NCI-H1694 treated with DMSO at 0.1 percent for 48 hours (cell line): ENCODE results near the gene NFE2L3.
"Not testable (repeated sequence)": the region's sequence is repeated elsewhere in the genome, so short reads cannot be mapped to it uniquely, and the experiment has no call there.

ENCODE experiments used
- DNase-seq: peaks from one replicate; lab custom pipeline; 2025; lab: John Stamatoyannopoulos, UW

Gene NFE2L3

DNA sequence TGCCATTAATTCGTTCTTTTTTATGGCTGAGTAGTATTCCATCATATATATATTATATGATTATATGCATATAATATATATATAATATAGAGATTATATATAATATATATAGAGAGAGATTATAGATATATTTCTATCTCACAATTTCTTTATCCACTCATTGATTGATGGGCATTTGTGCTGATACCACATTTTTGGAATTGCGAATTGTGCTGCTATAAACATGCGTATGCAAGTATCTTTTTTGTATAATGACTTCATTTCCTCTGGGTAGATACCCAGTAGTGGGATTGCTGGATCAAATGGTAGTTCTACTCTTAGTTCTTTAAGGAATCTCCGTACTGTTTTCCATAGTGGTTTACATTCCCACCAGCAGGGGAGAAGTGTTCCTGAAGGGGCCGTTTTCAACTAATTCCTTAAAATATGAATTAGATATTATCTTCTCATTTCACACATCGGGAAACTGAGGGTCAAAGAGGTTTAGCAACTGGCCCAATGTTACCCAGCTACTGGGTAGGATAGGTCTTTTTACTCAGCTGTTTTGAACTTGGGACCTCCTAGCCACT lies 16.5 kb downstream of the NFE2L3 start:
- DNase-seq = no peak

DNA sequence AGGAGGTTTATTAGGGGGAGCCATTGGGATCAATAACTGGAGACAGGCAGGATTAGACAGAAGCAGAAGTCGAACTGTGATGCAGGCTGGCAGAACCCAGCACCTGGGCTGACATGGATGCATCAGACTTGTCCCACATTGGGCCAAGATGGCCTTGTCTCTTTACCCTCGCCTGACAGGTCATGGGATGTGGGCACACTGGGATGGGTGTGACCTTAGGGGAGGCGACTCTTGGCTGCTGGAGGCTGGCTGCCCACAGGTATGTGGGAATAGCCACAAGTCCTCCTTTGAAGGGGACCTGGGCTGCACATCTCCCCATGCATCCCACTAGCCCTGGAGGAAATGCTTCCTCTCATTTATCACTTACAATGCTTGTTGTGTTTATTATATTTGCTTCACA lies 17.3 kb downstream of the NFE2L3 start:
- DNase-seq = no peak

DNA sequence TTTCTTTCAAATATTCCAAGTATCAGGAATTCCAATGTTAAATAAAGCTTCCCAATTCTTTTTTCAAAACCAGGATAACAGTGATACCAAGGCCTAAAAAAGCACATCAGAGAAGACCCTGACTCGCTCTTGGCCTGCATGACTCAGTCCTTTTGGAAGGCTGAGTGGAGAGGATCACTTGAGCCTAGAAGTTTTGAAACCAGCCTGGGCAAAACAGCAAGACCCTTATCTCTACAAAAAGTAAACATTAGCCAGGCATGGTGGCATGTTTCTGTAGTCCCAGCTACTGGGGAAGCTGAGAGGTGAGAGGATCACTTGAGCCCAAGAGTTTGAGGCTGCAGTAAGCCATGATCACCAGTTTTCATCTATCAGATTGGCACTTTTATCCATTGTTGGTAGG lies 18.7 kb downstream of the NFE2L3 start:
- DNase-seq = no peak

DNA sequence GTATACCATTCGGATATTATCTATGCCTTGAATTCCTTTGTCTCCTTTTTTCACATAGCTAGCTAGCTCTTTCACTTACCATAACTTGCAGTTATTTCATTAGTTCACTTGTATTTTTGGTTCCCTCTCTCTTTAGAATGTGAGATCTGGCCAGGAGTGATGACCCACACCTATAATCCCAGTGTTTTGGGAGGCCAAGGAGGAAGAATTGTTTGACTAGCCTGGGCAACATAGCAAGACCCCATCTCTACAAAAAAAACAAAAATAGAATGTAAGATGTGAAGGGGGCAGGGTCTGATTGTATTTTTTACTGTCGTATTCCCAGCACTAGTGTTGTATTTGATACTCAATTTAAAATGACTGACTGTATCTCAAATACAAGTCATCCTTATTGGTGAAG lies 19.6 kb downstream of the NFE2L3 start:
- DNase-seq = no peak

DNA sequence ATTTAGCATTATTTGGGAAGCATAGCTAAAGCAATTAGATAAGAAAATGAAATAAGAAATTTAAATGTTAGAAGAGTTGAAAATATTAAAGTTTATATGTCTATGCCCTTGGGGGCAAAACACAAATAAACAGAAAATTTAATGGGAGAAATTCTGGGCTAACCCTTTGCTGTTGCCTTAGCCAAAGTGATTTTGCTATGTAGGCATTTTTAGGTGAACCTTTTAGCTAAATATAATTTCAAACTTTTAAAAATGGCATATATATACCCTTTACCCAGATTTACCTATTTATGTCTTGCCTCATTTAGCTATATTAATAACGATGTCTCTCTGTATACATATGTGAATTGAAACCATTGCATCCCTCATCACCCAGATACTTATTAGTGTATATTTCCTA lies 20.1 kb downstream of the NFE2L3 start:
- DNase-seq = no peak

DNA sequence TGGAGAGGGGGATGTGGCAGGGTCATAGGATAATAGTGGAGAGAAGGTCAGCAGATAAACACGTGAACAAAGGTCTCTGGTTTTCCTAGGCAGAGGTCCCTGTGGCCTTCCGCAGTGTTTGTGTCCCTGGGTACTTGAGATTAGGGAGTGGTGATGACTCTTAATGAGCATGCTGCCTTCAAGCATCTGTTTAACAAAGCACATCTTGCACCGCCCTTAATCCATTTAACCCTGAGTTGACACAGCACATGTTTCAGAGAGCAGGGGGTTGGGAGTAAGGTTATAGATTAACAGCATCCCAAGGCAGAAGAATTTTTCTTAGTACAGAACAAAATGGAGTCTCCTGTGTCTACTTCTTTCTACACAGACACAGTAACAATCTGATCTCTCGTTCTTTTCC lies 23.9 kb downstream of the NFE2L3 start:
- not testable (repeated sequence) for DNase-seq

DNA sequence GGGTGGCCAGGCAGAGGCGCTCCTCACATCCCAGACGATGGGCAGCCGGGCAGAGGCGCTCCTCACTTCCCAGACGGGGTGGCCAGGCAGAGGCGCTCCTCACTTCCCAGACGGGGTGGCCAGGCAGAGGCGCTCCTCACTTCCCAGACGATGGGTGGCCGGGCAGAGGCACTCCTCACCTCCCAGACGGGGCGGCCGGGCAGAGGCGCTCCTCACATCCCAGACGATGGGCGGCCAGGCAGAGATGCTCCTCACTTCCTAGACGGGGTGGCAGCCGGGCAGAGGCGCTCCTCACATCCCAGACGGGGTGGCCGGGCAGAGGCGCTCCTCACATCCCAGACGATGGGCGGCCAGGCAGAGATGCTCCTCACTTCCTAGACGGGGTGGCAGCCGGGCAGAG lies 24.7 kb downstream of the NFE2L3 start:
- DNase-seq = not testable (repeated sequence)

DNA sequence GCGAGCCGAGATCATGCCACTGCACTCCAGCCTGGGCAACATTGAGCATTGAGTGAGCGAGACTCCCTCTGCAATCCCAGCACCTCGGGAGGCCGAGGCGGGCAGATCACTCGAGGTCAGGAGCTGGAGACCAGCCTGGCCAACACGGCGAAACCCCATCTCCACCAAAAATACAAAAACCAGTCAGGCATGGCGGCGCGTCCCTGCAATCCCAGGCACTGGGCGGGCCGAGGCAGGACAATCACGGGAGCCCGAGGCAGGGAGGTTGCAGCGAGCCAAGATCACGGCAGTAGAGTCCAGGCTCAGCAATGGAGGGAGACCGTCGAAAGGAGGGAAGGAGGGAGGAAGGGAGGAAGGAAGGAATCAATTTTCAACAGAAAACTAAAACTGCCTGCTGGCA lies 25.3 kb downstream of the NFE2L3 start:
- not testable (repeated sequence) for DNase-seq

DNA sequence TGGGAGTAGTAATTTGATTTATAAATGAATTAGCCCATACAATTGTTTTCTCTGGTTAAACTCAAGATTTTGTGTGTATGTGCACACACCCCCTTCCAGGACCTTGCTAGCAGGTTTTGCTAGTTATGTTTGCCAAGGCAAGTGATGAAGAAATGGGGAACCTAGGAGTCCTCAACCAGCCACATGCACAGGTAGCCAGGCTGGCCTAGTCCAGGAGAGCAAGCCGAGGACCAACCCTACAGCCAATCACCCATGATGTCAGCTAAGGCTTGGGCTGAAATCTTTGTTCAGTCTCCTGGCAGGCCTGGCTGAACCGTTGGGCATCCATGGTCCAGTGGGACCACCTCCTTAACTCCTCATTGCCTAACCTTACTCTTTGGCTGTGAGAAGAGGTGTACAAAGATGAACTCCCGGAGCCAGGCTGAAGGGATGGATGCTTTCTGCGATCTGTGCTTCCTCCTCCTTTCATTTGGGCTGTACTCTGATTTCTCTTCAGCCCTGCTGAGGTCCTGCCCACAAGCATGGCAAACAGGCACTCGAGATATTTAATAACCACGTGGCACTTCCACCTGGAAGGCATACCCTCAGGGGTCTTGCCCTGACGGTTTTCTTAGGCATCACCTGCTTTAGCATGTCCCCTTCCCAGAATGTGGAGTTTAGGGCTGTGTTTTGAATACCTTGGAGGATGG lies 26.4 kb downstream of the NFE2L3 start:
- DNase-seq = no peak

DNA sequence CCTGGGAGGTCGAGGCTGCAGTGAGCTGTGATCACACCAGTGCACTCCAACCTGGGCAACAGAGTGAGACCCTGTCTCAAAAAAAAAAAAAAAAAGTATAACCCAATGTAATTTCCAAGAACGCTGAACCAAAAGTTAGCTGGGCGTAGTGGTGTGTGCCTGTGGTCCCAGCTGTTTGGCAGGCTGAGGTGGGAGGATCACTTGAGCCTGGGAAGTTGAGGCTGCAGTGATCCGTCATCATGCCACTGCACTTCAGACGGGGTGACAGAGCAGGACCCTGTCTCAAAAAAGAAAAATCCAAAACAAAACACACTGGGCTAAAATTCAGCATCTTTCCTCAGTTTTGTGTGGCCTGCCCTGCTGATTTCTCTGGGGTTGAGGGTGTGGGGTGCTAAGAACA lies 27.4 kb downstream of the NFE2L3 start:
- no peak for DNase-seq

DNA sequence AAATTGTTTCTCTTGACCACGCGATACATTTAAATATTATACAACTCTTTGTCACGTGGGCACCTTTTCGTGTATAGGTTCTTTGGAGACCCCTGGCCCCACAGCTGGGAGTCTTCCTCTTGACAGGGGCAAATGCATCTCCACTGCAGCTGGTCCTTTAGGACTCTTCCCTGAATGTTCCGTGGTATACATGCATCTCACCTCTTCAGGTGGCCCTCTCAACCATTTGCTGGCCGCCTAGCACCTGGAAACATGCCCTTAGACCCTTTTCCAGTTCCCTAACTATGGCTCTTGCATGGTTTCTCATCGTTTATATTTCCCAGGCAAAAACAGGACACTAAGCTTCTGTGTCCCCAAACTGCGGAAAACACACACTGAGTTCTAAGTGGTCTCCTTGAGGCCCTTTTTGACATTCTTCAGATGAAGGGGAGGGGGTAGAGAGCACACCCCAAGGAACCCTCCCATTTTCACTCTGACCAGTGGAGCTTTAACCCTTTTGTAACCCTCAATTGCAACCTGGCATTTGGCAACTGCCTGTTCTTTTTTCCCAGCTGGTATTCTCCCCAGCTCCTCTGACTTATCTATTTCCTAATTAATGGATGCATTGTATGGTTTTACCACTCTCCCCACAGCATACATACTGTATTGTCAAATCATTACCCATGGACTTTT lies 28.0 kb downstream of the NFE2L3 start:
- no peak for DNase-seq

DNA sequence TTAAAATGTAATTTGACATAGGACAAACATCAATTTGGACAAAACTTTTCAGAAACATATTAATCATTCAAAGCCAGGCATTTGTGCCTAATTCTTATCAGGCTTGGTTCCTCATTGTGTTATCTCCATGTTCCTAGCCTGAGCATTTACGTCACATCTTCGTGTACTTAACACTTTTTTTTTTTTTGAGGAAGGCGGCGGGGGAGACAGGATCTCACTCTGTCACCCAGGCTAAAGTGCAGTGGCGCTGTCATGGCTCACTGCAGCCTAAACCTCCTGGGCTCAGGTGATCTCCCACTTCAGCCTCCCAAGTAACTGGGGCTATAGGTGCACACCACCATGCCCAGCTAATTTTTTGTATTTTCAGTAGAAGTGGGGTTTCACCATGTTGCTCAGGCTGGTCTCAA lies 28.8 kb downstream of the NFE2L3 start:
- no peak for DNase-seq

DNA sequence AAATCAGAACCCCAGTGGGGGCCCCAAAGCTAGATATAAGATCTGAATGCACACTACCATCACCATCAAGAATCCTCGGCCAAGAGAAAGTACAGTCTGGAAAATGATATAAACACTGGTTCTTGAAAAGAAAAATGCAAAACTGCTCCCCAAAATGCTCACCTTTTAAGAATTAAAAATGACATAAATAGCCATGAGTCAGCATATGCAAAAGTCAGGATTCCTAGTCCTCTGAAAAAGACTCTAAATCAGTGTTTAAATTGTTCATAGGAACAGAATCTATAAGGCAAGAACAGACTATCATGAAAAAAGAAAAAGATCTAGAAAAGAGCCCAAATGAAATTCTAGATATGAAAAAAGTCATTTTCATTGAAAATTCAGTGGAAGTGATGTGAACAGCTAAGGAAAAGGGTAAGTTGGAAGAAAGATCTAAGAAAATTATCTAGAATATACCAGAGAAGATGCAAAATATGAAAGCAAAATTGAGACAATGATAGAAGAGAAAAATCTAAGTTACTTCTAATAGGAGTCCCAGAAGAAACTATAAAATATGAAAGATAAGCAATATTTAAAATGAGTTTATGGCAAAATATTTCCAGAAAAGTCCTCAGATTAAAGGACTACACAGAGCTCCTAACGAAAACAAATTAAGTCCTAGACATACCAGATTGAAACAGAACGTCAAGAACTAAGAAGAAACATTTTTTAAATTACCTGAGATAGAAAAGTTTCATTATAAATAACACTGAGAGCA lies 29.7 kb downstream of the NFE2L3 start:
- DNase-seq = no peak

DNA sequence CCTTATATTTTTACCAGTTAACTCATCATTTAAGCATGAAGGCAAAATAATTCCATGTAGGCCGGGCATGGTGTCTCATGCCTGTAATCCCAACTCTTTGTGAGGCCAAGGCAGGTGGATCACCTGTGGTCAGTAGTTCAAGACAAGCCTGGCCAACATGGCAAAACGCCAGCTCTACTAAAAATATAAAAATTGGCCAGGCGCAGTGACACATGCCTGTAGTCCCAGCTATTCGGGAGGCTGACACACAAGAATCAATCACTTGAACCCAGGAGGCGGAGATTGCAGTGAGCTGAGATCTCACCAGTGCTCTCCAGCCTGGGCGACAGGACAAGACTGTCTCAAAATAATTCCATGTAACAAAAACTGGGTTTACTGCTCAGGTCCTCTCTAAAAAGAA lies 30.3 kb downstream of the NFE2L3 start:
- no peak for DNase-seq

DNA sequence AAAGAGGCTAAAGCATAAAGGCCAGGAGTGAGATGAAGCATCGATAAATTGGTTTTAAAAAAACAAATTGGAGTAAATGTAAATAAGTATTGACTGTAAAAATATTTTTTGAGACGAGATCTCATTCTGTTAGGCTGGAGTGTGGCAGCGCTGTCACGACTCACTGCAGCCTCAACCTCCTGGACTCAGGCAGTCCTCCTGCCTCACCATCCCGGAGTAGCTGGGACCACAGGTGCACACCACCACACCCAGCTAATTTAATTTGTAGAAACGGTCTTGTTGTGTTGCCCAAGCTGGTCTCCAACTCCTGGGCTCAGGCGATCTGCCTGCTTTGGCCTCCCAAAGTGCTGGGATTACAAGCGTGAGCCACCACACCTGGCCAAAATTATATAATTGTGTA lies 30.7 kb downstream of the NFE2L3 start:
- no peak for DNase-seq

DNA sequence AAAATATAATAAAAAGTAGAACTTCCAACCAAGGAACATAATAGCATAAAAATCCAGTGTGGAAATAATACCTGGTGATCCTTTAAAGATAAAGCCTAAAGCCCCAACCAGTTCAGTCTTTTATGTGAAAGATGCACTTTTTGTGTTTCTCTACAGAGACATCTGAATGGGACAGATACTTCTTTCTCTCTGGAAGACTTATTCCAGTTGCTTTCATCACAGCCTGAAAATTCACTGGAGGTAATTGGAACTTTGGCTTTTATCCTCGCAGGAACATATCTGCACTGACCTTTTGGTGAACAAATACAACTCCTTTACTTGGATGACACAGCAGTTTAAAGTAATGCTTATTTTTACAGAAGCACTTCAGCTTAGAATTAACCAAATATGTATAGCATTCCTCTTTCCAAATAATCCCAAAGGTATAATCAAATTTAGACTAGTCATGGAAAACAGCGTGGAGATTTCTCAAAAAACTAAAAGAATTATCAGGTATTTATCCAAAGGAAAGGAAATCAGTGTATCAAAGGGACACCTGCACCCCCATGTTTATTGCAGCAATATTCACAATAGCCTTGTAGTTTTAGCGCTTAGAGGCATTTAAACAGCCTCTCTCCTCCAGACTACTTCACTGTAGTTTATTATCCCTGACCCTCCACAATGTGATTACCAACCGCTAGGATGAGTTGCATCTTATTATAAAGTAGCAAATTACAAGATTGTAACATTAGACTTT lies 31.7 kb downstream of the NFE2L3 start:
- DNase-seq = no peak

DNA sequence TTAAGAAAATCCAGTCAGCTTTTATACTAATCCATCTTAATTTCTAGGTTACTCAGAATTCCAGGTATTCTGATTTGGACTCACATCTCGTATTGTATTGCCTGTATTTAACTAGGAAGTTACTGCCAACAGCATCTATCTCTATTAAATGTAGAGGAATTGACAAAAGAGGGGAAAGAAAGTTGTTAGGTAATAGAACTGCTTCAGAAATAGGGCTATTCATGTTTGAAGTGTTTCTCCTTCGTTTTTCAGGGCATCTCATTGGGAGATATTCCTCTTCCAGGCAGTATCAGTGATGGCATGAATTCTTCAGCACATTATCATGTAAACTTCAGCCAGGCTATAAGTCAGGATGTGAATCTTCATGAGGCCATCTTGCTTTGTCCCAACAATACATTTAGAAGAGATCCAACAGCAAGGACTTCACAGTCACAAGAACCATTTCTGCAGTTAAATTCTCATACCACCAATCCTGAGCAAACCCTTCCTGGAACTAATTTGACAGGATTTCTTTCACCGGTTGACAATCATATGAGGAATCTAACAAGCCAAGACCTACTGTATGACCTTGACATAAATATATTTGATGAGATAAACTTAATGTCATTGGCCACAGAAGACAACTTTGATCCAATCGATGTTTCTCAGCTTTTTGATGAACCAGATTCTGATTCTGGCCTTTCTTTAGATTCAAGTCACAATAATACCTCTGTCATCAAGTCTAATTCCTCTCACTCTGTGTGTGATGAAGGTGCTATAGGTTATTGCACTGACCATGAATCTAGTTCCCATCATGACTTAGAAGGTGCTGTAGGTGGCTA lies 32.5 kb downstream of the NFE2L3 start:
- not testable (repeated sequence) for DNase-seq

DNA sequence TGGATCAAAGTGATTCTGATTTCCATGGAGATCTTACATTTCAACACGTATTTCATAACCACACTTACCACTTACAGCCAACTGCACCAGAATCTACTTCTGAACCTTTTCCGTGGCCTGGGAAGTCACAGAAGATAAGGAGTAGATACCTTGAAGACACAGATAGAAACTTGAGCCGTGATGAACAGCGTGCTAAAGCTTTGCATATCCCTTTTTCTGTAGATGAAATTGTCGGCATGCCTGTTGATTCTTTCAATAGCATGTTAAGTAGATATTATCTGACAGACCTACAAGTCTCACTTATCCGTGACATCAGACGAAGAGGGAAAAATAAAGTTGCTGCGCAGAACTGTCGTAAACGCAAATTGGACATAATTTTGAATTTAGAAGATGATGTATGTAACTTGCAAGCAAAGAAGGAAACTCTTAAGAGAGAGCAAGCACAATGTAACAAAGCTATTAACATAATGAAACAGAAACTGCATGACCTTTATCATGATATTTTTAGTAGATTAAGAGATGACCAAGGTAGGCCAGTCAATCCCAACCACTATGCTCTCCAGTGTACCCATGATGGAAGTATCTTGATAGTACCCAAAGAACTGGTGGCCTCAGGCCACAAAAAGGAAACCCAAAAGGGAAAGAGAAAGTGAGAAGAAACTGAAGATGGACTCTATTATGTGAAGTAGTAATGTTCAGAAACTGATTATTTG lies 33.3 kb downstream of the NFE2L3 start:
- DNase-seq = no peak

DNA sequence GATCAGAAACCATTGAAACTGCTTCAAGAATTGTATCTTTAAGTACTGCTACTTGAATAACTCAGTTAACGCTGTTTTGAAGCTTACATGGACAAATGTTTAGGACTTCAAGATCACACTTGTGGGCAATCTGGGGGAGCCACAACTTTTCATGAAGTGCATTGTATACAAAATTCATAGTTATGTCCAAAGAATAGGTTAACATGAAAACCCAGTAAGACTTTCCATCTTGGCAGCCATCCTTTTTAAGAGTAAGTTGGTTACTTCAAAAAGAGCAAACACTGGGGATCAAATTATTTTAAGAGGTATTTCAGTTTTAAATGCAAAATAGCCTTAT lies 33.8 kb downstream of the NFE2L3 start:
- DNase-seq = no peak

DNA sequence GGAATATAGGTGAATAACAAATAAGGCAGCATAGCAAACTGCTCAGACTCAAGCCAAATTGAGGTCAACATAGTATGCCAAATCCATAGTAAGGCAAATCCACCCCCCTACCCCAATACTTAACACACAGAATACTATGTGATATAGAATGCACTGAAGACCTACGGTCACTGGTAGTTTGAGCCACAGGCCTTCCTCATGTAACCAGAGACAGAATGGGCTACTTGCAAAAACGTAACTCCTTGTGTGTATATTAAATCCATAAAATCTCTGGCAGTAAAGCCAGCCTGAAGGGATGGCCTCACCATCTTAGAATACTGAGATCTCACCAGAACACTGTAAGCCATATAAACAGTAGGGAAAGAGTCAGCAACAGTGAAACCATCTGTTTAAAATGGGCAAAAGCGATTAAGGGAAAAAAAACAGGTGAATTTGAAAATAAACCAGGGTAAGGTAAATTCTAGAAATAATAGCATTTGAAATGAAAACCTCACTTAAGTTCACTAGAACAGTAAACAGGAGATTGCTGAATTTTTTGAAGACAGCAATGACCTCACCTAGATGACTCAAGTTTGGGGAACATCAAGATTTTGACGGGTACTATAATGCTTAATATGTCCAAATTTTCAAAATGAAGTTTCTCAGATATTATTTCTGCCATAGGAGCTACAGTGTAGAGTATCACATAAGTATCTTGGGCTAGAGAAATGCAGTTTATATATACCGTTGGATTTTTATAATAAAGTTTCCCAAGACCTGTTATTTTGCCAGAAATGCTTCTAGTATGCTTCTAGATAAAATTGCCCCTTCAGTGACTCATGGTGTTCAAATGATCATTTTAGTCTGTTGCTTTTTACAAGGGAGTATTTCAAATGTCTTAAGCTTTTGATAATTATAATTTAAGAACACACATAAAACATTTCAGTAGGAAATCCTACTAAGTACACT lies 34.6 kb downstream of the NFE2L3 start:
- no peak for DNase-seq
